HCT116 (cell line): ENCODE results near the gene GLRA2. TPM values are rescaled to one million over a fixed set of nuclear protein-coding genes. Genes with fewer than 3 reads are reported as not detected.

Source experiments
- ATAC-seq: fragments of 200-7000 bp; cut with Tn5 transposase; 2 replicates; pipeline ENCODE4 v1.9.1; 2020; ENCODE audit warnings: mild to moderate bottlenecking, moderate library complexity
- BruUV-seq: library from RNA; stranded (reverse); fragments of 400-500 nt; replicated peaks from 2 replicates; lab custom pipeline; 2021; lab: Mats Ljungman, UMichigan
- CTCF ChIA-PET: fragments of 300-600 bp; sonication (Branson Sonifier 250); formaldehyde crosslinking; loops from one replicate; lab custom pipeline; 2021; ENCODE audit warnings: antibody characterized with exemption; lab: Charles Lee
- POLR2A ChIA-PET: fragments of 300-600, 350-600 bp; sonication (Branson Sonifier 250); formaldehyde crosslinking; loops from one replicate; lab custom pipeline; 2021; ENCODE audit warnings: antibody characterized with exemption; lab: Charles Lee
- RAD21 ChIA-PET, 2 experiments: fragments of 300-600 bp; sonication (Branson Sonifier 250); formaldehyde crosslinking; loops; one replicate each; lab custom pipeline; 2023; ENCODE audit warnings: low total read pairs in 2 of 2; ENCODE audit not compliant: uncharacterized antibody in 2 of 2, unreplicated experiment in 2 of 2, low non-redundant PET in 1 of 2; lab: Charles Lee
- DNase-seq: peaks from one replicate; pipeline ENCODE4 v3.0.0-alpha.2; 2010; ENCODE audit warnings: low read depth, low spot score
- H2AFZ ChIP-seq: fragments of 200-600 bp; shearing (Covaris generic), sonication (generic); 2 replicates; pipeline ENCODE4 v1.6.1; 2017; ENCODE audit warnings: low read depth, mixed run types, mixed read lengths, antibody characterized with exemption, low read length; ENCODE audit not compliant: poor library complexity, severe bottlenecking
- H3K27ac ChIP-seq: 2 replicates; pipeline ENCODE4 v1.5.1; 2012; ENCODE audit warnings: low read depth, low read length
- H3K27me3 ChIP-seq: fragments of 200-600 bp; sonication (generic); 2 replicates; pipeline ENCODE4 v1.6.1; 2016; ENCODE audit warnings: mixed run types, low read length, mixed read lengths; ENCODE audit not compliant: insufficient read depth
- H3K36me3 ChIP-seq, 2 experiments: fragments of 200-500 bp in 1 of 2; fragments of 200-600 bp in 1 of 2; sonication (Bioruptor generic) in 1 of 2; sonication (generic) in 1 of 2; 2 replicates each; pipeline versions ENCODE4 v1.5.1 to v1.6.1; 2014 to 2016; ENCODE audit warnings: low read length in 2 of 2, inconsistent platforms in 1 of 2, mixed read lengths in 1 of 2, mixed run types in 1 of 2; ENCODE audit not compliant: insufficient read depth in 2 of 2, control insufficient read depth in 1 of 2
- H3K4me1 ChIP-seq, 2 experiments: fragments of 200-600 bp in 1 of 2; sonication (generic) in 1 of 2; 2 replicates each; pipeline versions ENCODE4 v1.5.1 to v1.6.1; 2012 to 2017; ENCODE audit warnings: low read length in 2 of 2, inconsistent platforms in 1 of 2, mild to moderate bottlenecking in 1 of 2, mixed read lengths in 1 of 2, mixed run types in 1 of 2, moderate library complexity in 1 of 2; ENCODE audit not compliant: insufficient read depth in 2 of 2, control insufficient read depth in 1 of 2
- H3K4me2 ChIP-seq: fragments of 200-600 bp; sonication (generic); 2 replicates; pipeline ENCODE4 v1.6.1; 2017; ENCODE audit warnings: mixed run types, low read length, mixed read lengths
- H3K4me3 ChIP-seq, 2 experiments: fragments of 200-600 bp in 1 of 2; sonication (generic) in 1 of 2; replicated peaks in 1 of 2; 2 replicates each; pipeline ENCODE4 v1.5.1; 2011 to 2016; ENCODE audit warnings: low read length in 2 of 2, control low read depth in 1 of 2, low read depth in 1 of 2, mild to moderate bottlenecking in 1 of 2, mixed read lengths in 1 of 2, mixed run types in 1 of 2
- H3K79me2 ChIP-seq: fragments of 200-600 bp; sonication (generic); 2 replicates; pipeline ENCODE4 v1.6.1; 2017; ENCODE audit warnings: mild to moderate bottlenecking, mixed run types, low read length, moderate library complexity, mixed read lengths; ENCODE audit not compliant: insufficient read depth
- H3K9ac ChIP-seq: fragments of 200-600 bp; sonication (generic); 2 replicates; pipeline ENCODE4 v1.6.1; 2016; ENCODE audit warnings: low read length, mixed read lengths
- H3K9me2 ChIP-seq: fragments of 200-600 bp; sonication (generic), shearing (Covaris generic); 2 replicates; pipeline ENCODE4 v1.6.1; 2017; ENCODE audit warnings: mixed run types, mild to moderate bottlenecking, moderate library complexity; ENCODE audit not compliant: insufficient read depth
- H3K9me3 ChIP-seq, 2 experiments: fragments of 200-500 bp in 1 of 2; fragments of 200-600 bp in 1 of 2; sonication (Bioruptor generic) in 1 of 2; sonication (generic) in 1 of 2; 2 replicates each; pipeline ENCODE4 v1.6.1; 2014 to 2017; ENCODE audit warnings: low read length in 2 of 2, mixed read lengths in 2 of 2, inconsistent platforms in 1 of 2, low read depth in 1 of 2, mild to moderate bottlenecking in 1 of 2, mixed run types in 1 of 2, moderate library complexity in 1 of 2; ENCODE audit not compliant: control insufficient read depth in 1 of 2, insufficient read depth in 1 of 2
- H4K20me1 ChIP-seq: fragments of 200-600 bp; sonication (generic), shearing (Covaris generic); 2 replicates; pipeline ENCODE4 v1.6.1; 2017; ENCODE audit warnings: mixed run types, mild to moderate bottlenecking, moderate library complexity; ENCODE audit not compliant: insufficient read depth
- CBX3 ChIP-seq: IDR thresholded peaks from 2 replicates; pipeline ENCODE4 v1.6.1; 2012; ENCODE audit warnings: low read depth
- CEBPB ChIP-seq: IDR thresholded peaks from 2 replicates; pipeline ENCODE4 v1.6.1; 2012; ENCODE audit warnings: low read depth
- FOSL1 ChIP-seq: IDR thresholded peaks from 2 replicates; pipeline ENCODE4 v1.6.1; 2012; ENCODE audit warnings: low read depth
- MAX ChIP-seq: IDR thresholded peaks from 2 replicates; pipeline ENCODE4 v1.6.1; 2012
- POLR2A ChIP-seq: IDR thresholded peaks from 2 replicates; pipeline ENCODE4 v1.7.0; 2011; ENCODE audit warnings: borderline replicate concordance; ENCODE audit not compliant: insufficient read depth, insufficient read length; ENCODE audit errors: extremely low read depth
- POLR2AphosphoS5 ChIP-seq: IDR thresholded peaks from 2 replicates; pipeline ENCODE4 v1.6.1; 2011; ENCODE audit warnings: mild to moderate bottlenecking, low read depth, low read length, moderate library complexity
- RAD21 ChIP-seq: IDR thresholded peaks from 2 replicates; pipeline ENCODE4 v1.6.1; 2012; ENCODE audit warnings: low read depth, mild to moderate bottlenecking
- SIN3A ChIP-seq: IDR thresholded peaks from 2 replicates; pipeline ENCODE4 v1.6.1; 2012; ENCODE audit warnings: low read depth
- TCF7L2 ChIP-seq: IDR thresholded peaks from 2 replicates; pipeline ENCODE4 v1.7.0; 2011; ENCODE audit warnings: borderline replicate concordance, inconsistent platforms; ENCODE audit not compliant: insufficient read depth, insufficient read length; ENCODE audit errors: extremely low read depth
- ZFX ChIP-seq: fragments of 450-650 bp; IDR thresholded peaks from 2 replicates; pipeline ENCODE4 v1.6.1; 2017
- ZNF274 ChIP-seq: fragments of 200-500 bp; sonication (Bioruptor generic); IDR thresholded peaks from 2 replicates; pipeline ENCODE4 v1.6.1; 2014; ENCODE audit warnings: mild to moderate bottlenecking, low read depth, low read length, inconsistent platforms
- intact Hi-C: fragments of 100-400 bp; cut with micrococcal nuclease; formaldehyde crosslinking; loops from 2 replicates; pipeline ENCODE4 v1.10.0; 2022
- total RNA-seq: library from RNA; stranded (reverse); gene quantifications from one replicate; pipeline ENCODE4 v1.2.1, GENCODE V29; 2021; ENCODE audit not compliant: unreplicated experiment
- TF ChIP-seq, protein P1 (sequence below): IDR thresholded peaks from 2 replicates; pipeline ENCODE4 v1.6.1; 2011; ENCODE audit warnings: mild to moderate bottlenecking, low read length, moderate library complexity; ENCODE audit not compliant: insufficient replicate concordance; ENCODE audit errors: extremely low read depth

Gene GLRA2
- total RNA-seq, 1 experiment from 2014 or later = not detected

GRCh38 chrX:14718403-14718802 lies 189.1 kb downstream of the GLRA2 start:
- no peaks in the 10 kb centered on the region for H3K9me3 ChIP-seq
- H3K9me2 ChIP-seq = no peaks in the 10 kb centered on the region
- ChIA-PET CTCF (no interaction called here), RAD21 (no interaction called here)
- DNase-seq (no peak), ATAC-seq (no peak)
- no peak overlapping the region for H3K9ac ChIP-seq
- H3K4me3 ChIP-seq = no peak overlapping the region
- H3K27ac ChIP-seq = no peak overlapping the region
- H3K4me1 ChIP-seq = no peaks in the 10 kb centered on the region
- no peaks in the 10 kb centered on the region for H3K79me2 ChIP-seq
- BruUV-seq = no TSS peak
- no peaks in the 10 kb centered on the region for H3K27me3 ChIP-seq
- no peak overlapping the region for H2AFZ ChIP-seq
- TF ChIP-seq MAX (no peak), ZNF274 (no peak), ZFX (no peak), POLR2A (no peak), TCF7L2 (no peak), CEBPB (no peak), RAD21 (no peak), FOSL1 (no peak), POLR2AphosphoS5 (no peak), CBX3 (no peak), SIN3A (no peak)
- TF ChIP-seq, protein P1, sequence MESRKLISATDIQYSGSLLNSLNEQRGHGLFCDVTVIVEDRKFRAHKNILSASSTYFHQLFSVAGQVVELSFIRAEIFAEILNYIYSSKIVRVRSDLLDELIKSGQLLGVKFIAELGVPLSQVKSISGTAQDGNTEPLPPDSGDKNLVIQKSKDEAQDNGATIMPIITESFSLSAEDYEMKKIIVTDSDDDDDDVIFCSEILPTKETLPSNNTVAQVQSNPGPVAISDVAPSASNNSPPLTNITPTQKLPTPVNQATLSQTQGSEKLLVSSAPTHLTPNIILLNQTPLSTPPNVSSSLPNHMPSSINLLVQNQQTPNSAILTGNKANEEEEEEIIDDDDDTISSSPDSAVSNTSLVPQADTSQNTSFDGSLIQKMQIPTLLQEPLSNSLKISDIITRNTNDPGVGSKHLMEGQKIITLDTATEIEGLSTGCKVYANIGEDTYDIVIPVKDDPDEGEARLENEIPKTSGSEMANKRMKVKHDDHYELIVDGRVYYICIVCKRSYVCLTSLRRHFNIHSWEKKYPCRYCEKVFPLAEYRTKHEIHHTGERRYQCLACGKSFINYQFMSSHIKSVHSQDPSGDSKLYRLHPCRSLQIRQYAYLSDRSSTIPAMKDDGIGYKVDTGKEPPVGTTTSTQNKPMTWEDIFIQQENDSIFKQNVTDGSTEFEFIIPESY = no peak
- TF ChIP-seq, all 23 proteins: peak for 0
- intact Hi-C loops = loop anchor here (10.0 kb wide), 1 partner anchor 526 kb away; no protein-coding TSS in a partner anchor
- Histone ChIP-seq H4K20me1 (no peaks in the 10 kb centered on the region), H3K4me2 (no peak overlapping the region), H3K36me3 (no peaks in the 10 kb centered on the region)
- POLR2A ChIA-PET = no interaction called here
